ENCODE results near the gene TAMALIN.

TAMALIN gene

GRCh38 chr12:52037248-52037861 is 30.6 kb downstream of the TAMALIN start:
- no peak for DNase-seq

GRCh38 chr12:52038447-52038846 is 31.7 kb downstream of the TAMALIN start:
- DNase-seq, result no peak

- DNase-seq, result no peak
Measured at GRCh38 chr12:52041035-52041434, 34.3 kb downstream of the TAMALIN start.

- peak; percentile 41 for DNase-seq
Measured at GRCh38 chr12:52041695-52042123, 35.0 kb downstream of the TAMALIN start.

- DNase-seq, result no peak
Measured at GRCh38 chr12:52042706-52043385, 36.1 kb downstream of the TAMALIN start.

GRCh38 chr12:52043386-52044212 is 36.9 kb downstream of the TAMALIN start:
- DNase-seq, result no peak

GRCh38 chr12:52044292-52044983 is 37.7 kb downstream of the TAMALIN start:
- DNase-seq, result no peak

GRCh38 chr12:52045794-52046199 is 39.1 kb downstream of the TAMALIN start:
- DNase-seq, result no peak

- no peak for DNase-seq
Measured at GRCh38 chr12:52046859-52047258, 40.1 kb downstream of the TAMALIN start.

- no peak for DNase-seq
Measured at GRCh38 chr12:52049286-52049685, 42.5 kb downstream of the TAMALIN start.

GRCh38 chr12:52049688-52050087 is 42.9 kb downstream of the TAMALIN start:
- no peak for DNase-seq

- DNase-seq, result peak; percentile 40
Measured at GRCh38 chr12:52050116-52050757, 43.5 kb downstream of the TAMALIN start.

- DNase-seq, result peak; percentile 100
Measured at GRCh38 chr12:52050758-52051541, 44.2 kb downstream of the TAMALIN start, which contains the start of gene NR4A1. Gene NR4A1 (plus strand): TSS chr12:52051442. CDS start chr12:52054329, 2,887 bp downstream.

GRCh38 chr12:52052468-52053186 is 45.9 kb downstream of the TAMALIN start:
- DNase-seq, result peak; percentile 44

- peak; percentile 41 for DNase-seq
Measured at GRCh38 chr12:52053536-52054209, 46.9 kb downstream of the TAMALIN start.

GRCh38 chr12:52054231-52054832 is 47.6 kb downstream of the TAMALIN start:
- DNase-seq, result peak; percentile 38

GRCh38 chr12:52054833-52055730 is 48.3 kb downstream of the TAMALIN start:
- peak; percentile 38 for DNase-seq
